Measurements from ENCODE around the gene ZNF765.
"Not testable (repeated sequence)": the region's sequence is repeated elsewhere in the genome, so short reads cannot be mapped to it uniquely, and the experiment has no call there.

DNA sequence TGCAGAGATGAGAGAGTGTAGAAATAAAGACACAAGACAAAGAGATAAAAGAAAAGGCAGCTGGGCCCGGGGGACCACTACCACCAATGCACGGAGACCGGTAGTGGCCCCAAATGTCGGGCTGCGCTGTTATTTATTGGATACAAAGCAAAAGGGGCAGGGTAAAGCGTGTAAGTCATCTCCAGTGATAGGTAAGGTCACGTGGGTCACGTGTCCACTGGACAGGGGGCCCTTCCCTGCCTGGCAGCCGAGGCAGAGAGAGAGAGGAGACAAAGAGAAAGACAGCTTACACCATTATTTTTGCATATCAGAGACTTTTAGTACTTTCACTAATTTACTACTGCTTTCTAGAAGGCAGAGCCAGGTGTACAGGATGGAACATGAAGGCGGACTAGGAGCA lies 34.9 kb upstream of the ZNF765 start:
- not testable (repeated sequence) for TF ChIP-seq CTCF, POLR2A (IDR thresholded peaks at IDR 0.05)
